H9 (cell line): ENCODE measurements around the gene MORN3. TPM values are rescaled to one million over a fixed set of nuclear protein-coding genes. Genes with fewer than 3 reads are reported as not detected.

Experiments used
- DNase-seq: peaks from one replicate; pipeline ENCODE4 v3.0.0-alpha.2; 2017
- H2AFZ ChIP-seq: one replicate; pipeline ENCODE4 v1.6.1; 2013; ENCODE audit warnings: mild to moderate bottlenecking, low read length, control low read depth, moderate library complexity
- H2AK5ac ChIP-seq: 2 replicates; pipeline ENCODE4 v1.6.1; 2013; ENCODE audit warnings: low read length, control low read depth, mixed read lengths; ENCODE audit not compliant: insufficient read length
- H2BK120ac ChIP-seq: one replicate; pipeline ENCODE4 v1.6.1; 2013; ENCODE audit warnings: low read depth, mild to moderate bottlenecking, low read length, control low read depth, inconsistent platforms; ENCODE audit not compliant: poor library complexity, severe bottlenecking
- H2BK12ac ChIP-seq: 2 replicates; pipeline ENCODE4 v1.6.1; 2013; ENCODE audit warnings: low read length, control low read depth, mixed read lengths, low read depth; ENCODE audit not compliant: insufficient read length
- H2BK15ac ChIP-seq: 2 replicates; pipeline ENCODE4 v1.6.1; 2013; ENCODE audit warnings: low read depth, low read length, control low read depth
- H2BK20ac ChIP-seq: one replicate; pipeline ENCODE4 v1.6.1; 2013; ENCODE audit warnings: low read depth, mild to moderate bottlenecking, low read length, control low read depth, inconsistent platforms; ENCODE audit not compliant: poor library complexity, severe bottlenecking
- H2BK5ac ChIP-seq: 2 replicates; pipeline ENCODE4 v1.6.1; 2013; ENCODE audit warnings: low read length, control low read depth, mixed read lengths; ENCODE audit not compliant: insufficient read length
- H3K14ac ChIP-seq: 2 replicates; pipeline ENCODE4 v1.6.1; 2013; ENCODE audit warnings: low read length, control low read depth; ENCODE audit not compliant: insufficient read depth
- H3K18ac ChIP-seq: 2 replicates; pipeline ENCODE4 v1.6.1; 2013; ENCODE audit warnings: low read depth, mild to moderate bottlenecking, mixed read lengths, low read length, control low read depth; ENCODE audit not compliant: insufficient read length
- H3K23ac ChIP-seq: 2 replicates; pipeline ENCODE4 v1.6.1; 2013; ENCODE audit warnings: low read length, control low read depth, mixed read lengths, low read depth; ENCODE audit not compliant: insufficient read length
- H3K23me2 ChIP-seq: 2 replicates; pipeline ENCODE4 v1.6.1; 2013; ENCODE audit warnings: low read depth, mild to moderate bottlenecking, mixed read lengths, low read length, control low read depth; ENCODE audit not compliant: insufficient read length, poor library complexity, severe bottlenecking
- H3K27ac ChIP-seq: 2 replicates; pipeline ENCODE4 v1.5.1; 2013; ENCODE audit warnings: low read length, control low read depth, mixed read lengths, low read depth; ENCODE audit not compliant: insufficient read length
- H3K27me3 ChIP-seq: 2 replicates; pipeline ENCODE4 v1.6.1; 2013; ENCODE audit warnings: low read length, control low read depth, inconsistent platforms; ENCODE audit not compliant: insufficient read depth
- H3K4ac ChIP-seq: 2 replicates; pipeline ENCODE4 v1.6.1; 2013; ENCODE audit warnings: low read depth, mild to moderate bottlenecking, control low read depth, inconsistent platforms, low read length, moderate library complexity
- H3K4me1 ChIP-seq: 2 replicates; pipeline ENCODE4 v1.6.1; 2013; ENCODE audit warnings: low read length, control low read depth, inconsistent platforms; ENCODE audit not compliant: insufficient read depth
- H3K4me2 ChIP-seq: 2 replicates; pipeline ENCODE4 v1.6.1; 2013; ENCODE audit warnings: low read length, control low read depth, mixed read lengths; ENCODE audit not compliant: insufficient read length, insufficient read depth
- H3K56ac ChIP-seq: 2 replicates; pipeline ENCODE4 v1.6.1; 2013; ENCODE audit warnings: low read depth, mild to moderate bottlenecking, mixed read lengths, low read length, control low read depth; ENCODE audit not compliant: insufficient read length
- H3K79me1 ChIP-seq: 2 replicates; pipeline ENCODE4 v1.6.1; 2013; ENCODE audit warnings: low read depth, mild to moderate bottlenecking, moderate library complexity, low read length, control low read depth, inconsistent platforms; ENCODE audit not compliant: insufficient read depth, poor library complexity, severe bottlenecking
- H3K79me2 ChIP-seq: 2 replicates; pipeline ENCODE4 v1.6.1; 2013; ENCODE audit warnings: low read length, control low read depth, inconsistent platforms; ENCODE audit not compliant: insufficient read depth
- H3K9ac ChIP-seq: 2 replicates; pipeline ENCODE4 v1.6.1; 2013; ENCODE audit warnings: low read length, control low read depth, mixed read lengths; ENCODE audit not compliant: insufficient read length; ENCODE audit errors: extremely low read depth
- H3K9me3 ChIP-seq: one replicate; pipeline ENCODE4 v1.6.1; 2013; ENCODE audit warnings: low read depth, low read length, inconsistent platforms; ENCODE audit not compliant: control insufficient read depth
- H3T11ph ChIP-seq: one replicate; pipeline ENCODE4 v1.6.1; 2013; ENCODE audit warnings: mild to moderate bottlenecking, low read length, control low read depth, inconsistent platforms
- H4K20me1 ChIP-seq: one replicate; pipeline ENCODE4 v1.6.1; 2013; ENCODE audit not compliant: control insufficient read depth, insufficient read length, insufficient read depth
- H4K5ac ChIP-seq: 2 replicates; pipeline ENCODE4 v1.6.1; 2013; ENCODE audit warnings: low read depth, mild to moderate bottlenecking, mixed read lengths, low read length, control low read depth; ENCODE audit not compliant: insufficient read length
- H4K8ac ChIP-seq: replicated peaks from 2 replicates; pipeline ENCODE4 v1.6.1; 2013; ENCODE audit warnings: low read length, control low read depth, mixed read lengths, low read depth; ENCODE audit not compliant: insufficient read length
- H4K91ac ChIP-seq: 2 replicates; pipeline ENCODE4 v1.6.1; 2013; ENCODE audit warnings: low read depth, mild to moderate bottlenecking, moderate library complexity, mixed read lengths, low read length, control low read depth; ENCODE audit not compliant: insufficient read length
- H3K27ac Mint-ChIP-seq, 3 experiments: 2 replicates in 2 of 3; 3 replicates in 1 of 3; pipeline ENCODE4 v1.8.0; 2020 to 2021; ENCODE audit warnings: mixed read lengths in 3 of 3, mild to moderate bottlenecking in 1 of 3, moderate library complexity in 1 of 3
- H3K27me3 Mint-ChIP-seq: 2 replicates; pipeline ENCODE4 v1.8.0; 2021; ENCODE audit warnings: low read depth, mild to moderate bottlenecking, moderate library complexity, mixed read lengths
- H3K36me3 Mint-ChIP-seq, 3 experiments: 2 replicates in 2 of 3; 3 replicates in 1 of 3; pipeline ENCODE4 v1.8.0; 2020 to 2021; ENCODE audit warnings: low read depth in 3 of 3, mixed read lengths in 3 of 3; ENCODE audit not compliant: insufficient read depth in 1 of 3
- H3K4me1 Mint-ChIP-seq, 2 experiments: 2 replicates each; pipeline ENCODE4 v1.8.0; 2020; ENCODE audit warnings: mixed read lengths in 2 of 2
- H3K4me3 Mint-ChIP-seq, 2 experiments: 2 replicates in 1 of 2; 3 replicates in 1 of 2; pipeline ENCODE4 v1.8.0; 2020 to 2021; ENCODE audit warnings: mild to moderate bottlenecking in 2 of 2, mixed read lengths in 2 of 2, moderate library complexity in 1 of 2
- H3K9me3 Mint-ChIP-seq, 2 experiments: 2 replicates in 1 of 2; 3 replicates in 1 of 2; pipeline ENCODE4 v1.8.0; 2020; ENCODE audit warnings: mild to moderate bottlenecking in 2 of 2, mixed read lengths in 2 of 2, moderate library complexity in 1 of 2
- WGBS: extraction: QIAGEN DNeasy Blood & Tissue Kit; methylation state at CpG from one replicate; pipeline ENCODE4 v1.1.7; 2013; ENCODE audit warnings: missing lambda C conversion rate, low lambda C conversion rate, mixed read lengths; ENCODE audit not compliant: insufficient read length; ENCODE audit errors: extremely low coverage; 5-methylcytosine and 5-hydroxymethylcytosine counted together
- total RNA-seq: library from RNA; stranded (reverse); gene quantifications from 2 replicates; pipeline ENCODE4 v1.2.1, GENCODE V29; 2021
- TF ChIP-seq, protein P1 (sequence below): fragments of 200-600 bp; sonication (generic); conservative IDR thresholded peaks from 3 replicates; pipeline ENCODE4 v1.8.0; 2021; ENCODE audit warnings: antibody characterized with exemption, mild to moderate bottlenecking

The MORN3 gene
- total RNA-seq, 1 experiment from 2014 or later: 0.37 TPM

DNA sequence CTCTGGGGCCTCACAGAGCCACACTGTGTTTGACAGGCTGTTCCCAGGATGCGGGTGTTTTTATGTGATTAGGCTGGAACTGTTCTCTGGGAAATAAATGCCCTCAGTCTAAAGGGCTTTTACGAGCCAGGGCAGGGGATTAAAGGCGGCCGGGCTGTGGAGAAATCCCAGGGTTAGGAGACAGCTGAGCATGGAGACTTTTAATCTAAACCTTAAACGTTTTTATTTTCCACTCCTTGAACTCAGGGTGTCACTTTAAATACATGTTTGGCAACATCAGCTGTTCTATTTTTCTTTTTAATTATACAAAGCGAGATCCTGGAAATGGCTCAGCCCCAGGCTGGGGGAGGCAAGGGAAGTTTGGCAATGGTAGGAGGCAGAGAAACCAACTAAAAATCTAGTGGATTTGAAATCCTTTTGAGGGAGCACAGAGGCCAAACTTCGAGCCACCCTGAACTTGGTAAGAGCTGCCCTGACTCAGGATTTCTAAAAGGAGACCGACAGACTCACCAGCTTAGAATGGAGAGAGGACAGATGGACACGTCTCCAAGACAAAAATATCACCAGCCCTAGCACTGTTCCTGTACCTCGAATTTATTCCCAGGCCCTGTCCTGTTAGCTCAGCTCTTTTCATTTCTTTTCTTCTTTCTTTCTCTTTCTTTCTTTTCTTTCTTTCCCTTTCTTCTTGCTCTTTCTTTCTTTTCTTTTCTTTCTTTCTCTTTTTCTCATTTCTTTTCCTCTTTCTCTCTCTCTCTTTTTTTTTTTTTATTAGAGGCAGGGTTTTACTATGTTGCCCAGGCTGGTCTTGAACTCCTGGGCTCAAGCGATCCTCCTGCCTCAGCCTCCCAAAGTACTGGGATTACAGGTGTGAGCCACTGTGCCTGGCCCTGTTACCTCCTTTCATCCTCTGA lies 59.0 kb downstream of the MORN3 start:
- no CpG with 5 or more reads among the region's 11 CpGs for WGBS
- Histone ChIP-seq H2BK20ac (no peak overlapping the region), H2BK5ac (no peak overlapping the region), H2BK15ac (no peak overlapping the region), H3K9ac (no peak overlapping the region), H2AFZ (no peak overlapping the region), H3K4me2 (no peak overlapping the region), H3K18ac (no peak overlapping the region), H3K27me3 (no peaks in the 10 kb centered on the region), H3K79me1 (no peaks in the 10 kb centered on the region), H3K23me2 (no peaks in the 10 kb centered on the region), H4K8ac (no peak overlapping the region), H2BK120ac (no peak overlapping the region), H3K4me1 (no peaks in the 10 kb centered on the region), H2BK12ac (no peak overlapping the region), H3K56ac (no peak overlapping the region), H3K23ac (no peak overlapping the region), H3K9me3 (no peaks in the 10 kb centered on the region), H4K91ac (no peak overlapping the region), H3K79me2 (no peaks in the 10 kb centered on the region), H3K27ac (no peak overlapping the region), H3K14ac (no peak overlapping the region), H4K5ac (no peak overlapping the region), H3K4ac (no peak overlapping the region), H2AK5ac (no peak overlapping the region), H3T11ph (no peak overlapping the region), H4K20me1 (no peaks in the 10 kb centered on the region)
- no peak for DNase-seq
- Mint-ChIP-seq H3K27me3 (no peaks in the 10 kb centered on the region), H3K4me1 (peaks cover 8 to 28% of the 10 kb centered on the region in 2 experiments), H3K4me3 (no peak overlapping the region), H3K27ac (peak overlapping the region in 2 of 3 experiments; percentile 52 to 89; a peak in 4 of 7 replicates), H3K9me3 (peaks cover 0 to 3% of the 10 kb centered on the region in 2 experiments; a peak in 2 of 5 replicates), H3K36me3 (peaks cover 0 to 5% (median 0%) of the 10 kb centered on the region in 3 experiments; a peak in 2 of 7 replicates)
- TF ChIP-seq, protein P1, sequence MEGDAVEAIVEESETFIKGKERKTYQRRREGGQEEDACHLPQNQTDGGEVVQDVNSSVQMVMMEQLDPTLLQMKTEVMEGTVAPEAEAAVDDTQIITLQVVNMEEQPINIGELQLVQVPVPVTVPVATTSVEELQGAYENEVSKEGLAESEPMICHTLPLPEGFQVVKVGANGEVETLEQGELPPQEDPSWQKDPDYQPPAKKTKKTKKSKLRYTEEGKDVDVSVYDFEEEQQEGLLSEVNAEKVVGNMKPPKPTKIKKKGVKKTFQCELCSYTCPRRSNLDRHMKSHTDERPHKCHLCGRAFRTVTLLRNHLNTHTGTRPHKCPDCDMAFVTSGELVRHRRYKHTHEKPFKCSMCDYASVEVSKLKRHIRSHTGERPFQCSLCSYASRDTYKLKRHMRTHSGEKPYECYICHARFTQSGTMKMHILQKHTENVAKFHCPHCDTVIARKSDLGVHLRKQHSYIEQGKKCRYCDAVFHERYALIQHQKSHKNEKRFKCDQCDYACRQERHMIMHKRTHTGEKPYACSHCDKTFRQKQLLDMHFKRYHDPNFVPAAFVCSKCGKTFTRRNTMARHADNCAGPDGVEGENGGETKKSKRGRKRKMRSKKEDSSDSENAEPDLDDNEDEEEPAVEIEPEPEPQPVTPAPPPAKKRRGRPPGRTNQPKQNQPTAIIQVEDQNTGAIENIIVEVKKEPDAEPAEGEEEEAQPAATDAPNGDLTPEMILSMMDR: no peak
